NT2/D1 (cell line): Measurements from ENCODE around the gene CMTM5.

ENCODE experiments used
- YY1 ChIP-seq: IDR thresholded peaks from 2 replicates; pipeline ENCODE4 v1.6.1; 2011; ENCODE audit not compliant: insufficient read length, insufficient read depth
- ZNF274 ChIP-seq: IDR thresholded peaks from 2 replicates; pipeline ENCODE4 v1.6.1; 2011; ENCODE audit warnings: mild to moderate bottlenecking, low read depth, low read length

GRCh38 chr14:23370221-23370620, 6.6 kb upstream of the CMTM5 start:
- TF ChIP-seq YY1, result no peak
- no peak for TF ChIP-seq ZNF274
